Cardiac muscle cell (in vitro differentiated cells and primary cell): Measurements from ENCODE around the gene SAMD14. TPM values are rescaled to one million over a fixed set of nuclear protein-coding genes. Genes with fewer than 3 reads are reported as not detected.
A peak's percentile ranks its signal among the peaks of the same experiment; 100 is the strongest.

Experiments used
- DNase-seq, 2 donors: peaks; one replicate each; pipeline versions ENCODE4 v3.0.0 to v3.0.0-alpha.2; 2010 to 2017; ENCODE audit warnings: low read depth in 1 of 2, low spot score in 1 of 2
- H3K27ac ChIP-seq: fragments of 200-600 bp; sonication (generic); 2 replicates; pipeline ENCODE4 v1.5.1; 2016
- H3K27me3 ChIP-seq: fragments of 200-600 bp; sonication (generic); 2 replicates; pipeline ENCODE4 v1.6.0; 2016; ENCODE audit warnings: control low read depth
- H3K36me3 ChIP-seq: fragments of 200-600 bp; sonication (generic); 2 replicates; pipeline ENCODE4 v1.5.1; 2016; ENCODE audit warnings: control low read depth
- H3K4me1 ChIP-seq: fragments of 200-600 bp; sonication (generic); 2 replicates; pipeline ENCODE4 v1.8.1; 2017; ENCODE audit warnings: low read depth, mild to moderate bottlenecking, mixed run types
- H3K4me3 ChIP-seq: fragments of 200-600 bp; sonication (generic); 2 replicates; pipeline ENCODE4 v1.5.1; 2016; ENCODE audit warnings: mild to moderate bottlenecking
- H3K9me3 ChIP-seq: fragments of 200-600 bp; sonication (generic); 2 replicates; pipeline ENCODE4 v1.5.1; 2017; ENCODE audit warnings: low read depth, mild to moderate bottlenecking, control low read depth
- CTCF ChIP-seq: IDR thresholded peaks from 2 replicates; pipeline ENCODE4 v1.5.1; 2012; ENCODE audit warnings: low read depth, mild to moderate bottlenecking, low read length
- polyA plus RNA-seq: library from polyadenylated mRNA; unstranded; fragments of >200 nt; fragmentation: Nextera tagmentation; extraction: Ambion mirVana; gene quantifications from 2 replicates; pipeline ENCODE4 v1.2.1, GENCODE V29; 2016
- total RNA-seq: library from RNA; depleted of rRNA; stranded (reverse); fragments of >200 nt; gene quantifications from 2 replicates; pipeline ENCODE4 v1.2.3, GENCODE V29; 2016

The SAMD14 gene
- total and polyA plus RNA-seq, 2 experiments from 2014 or later, result 2.5 to 2.8 TPM

GRCh38 chr17:50148226-50149090 lies 18.5 kb upstream of the SAMD14 start:
- H3K4me1 ChIP-seq, result peaks cover 16% of the 10 kb centered on the region
- peak in 1 of 2 donors; percentile 47 for DNase-seq
- no peaks in the 10 kb centered on the region for H3K27me3 ChIP-seq
- no peak overlapping the region for H3K27ac ChIP-seq
- H3K4me3 ChIP-seq, result peak overlapping the region; percentile 88
- peaks cover 13% of the 10 kb centered on the region for H3K36me3 ChIP-seq
- TF ChIP-seq CTCF, result peak; percentile 35
- H3K9me3 ChIP-seq, result no peaks in the 10 kb centered on the region

- H3K9me3 ChIP-seq, result no peaks in the 10 kb centered on the region
- H3K27me3 ChIP-seq, result no peaks in the 10 kb centered on the region
- peak overlapping the region; percentile 88 for H3K4me3 ChIP-seq
- peaks cover 17% of the 10 kb centered on the region for H3K36me3 ChIP-seq
- H3K4me1 ChIP-seq, result peaks cover 16% of the 10 kb centered on the region
- no peak for TF ChIP-seq CTCF
- H3K27ac ChIP-seq, result no peak overlapping the region
- peak in 1 of 2 donors; percentile 56 for DNase-seq
Measured at GRCh38 chr17:50147841-50148225, 17.9 kb upstream of the SAMD14 start.

- Histone ChIP-seq H3K27me3 (no peaks in the 10 kb centered on the region), H3K4me1 (peaks cover 10% of the 10 kb centered on the region), H3K4me3 (peak overlapping the region; percentile 88), H3K36me3 (peaks cover 20% of the 10 kb centered on the region), H3K27ac (no peak overlapping the region), H3K9me3 (no peaks in the 10 kb centered on the region)
- DNase-seq, result no peak
- TF ChIP-seq CTCF, result no peak
Measured at GRCh38 chr17:50146927-50147665, 17.1 kb upstream of the SAMD14 start.

GRCh38 chr17:50146230-50146926 lies 16.4 kb upstream of the SAMD14 start:
- H3K9me3 ChIP-seq, result no peaks in the 10 kb centered on the region
- H3K27ac ChIP-seq, result no peak overlapping the region
- H3K36me3 ChIP-seq, result peaks cover 20% of the 10 kb centered on the region
- no peak overlapping the region for H3K4me3 ChIP-seq
- no peak for TF ChIP-seq CTCF
- no peak for DNase-seq
- peaks cover 10% of the 10 kb centered on the region for H3K4me1 ChIP-seq
- H3K27me3 ChIP-seq, result no peaks in the 10 kb centered on the region

- no peak overlapping the region for H3K4me3 ChIP-seq
- H3K27me3 ChIP-seq, result no peaks in the 10 kb centered on the region
- peaks cover 20% of the 10 kb centered on the region for H3K36me3 ChIP-seq
- peaks cover 10% of the 10 kb centered on the region for H3K4me1 ChIP-seq
- no peak for TF ChIP-seq CTCF
- H3K9me3 ChIP-seq, result no peaks in the 10 kb centered on the region
- no peak for DNase-seq
- no peak overlapping the region for H3K27ac ChIP-seq
Measured at GRCh38 chr17:50145532-50146229, 15.7 kb upstream of the SAMD14 start.
